Epithelial cell of proximal tubule (primary cell): ENCODE data around the gene RSKR. TPM values are rescaled to one million over a fixed set of nuclear protein-coding genes. Genes with fewer than 3 reads are reported as not detected.
A peak's percentile ranks its signal among the peaks of the same experiment; 100 is the strongest.

Experiments
- DNase-seq: peaks from one replicate; pipeline ENCODE4 v3.0.0-alpha.2; 2011; ENCODE audit warnings: low read depth
- H3K4me3 ChIP-seq: 2 replicates; pipeline ENCODE4 v1.5.1; 2011; ENCODE audit warnings: low read depth, mild to moderate bottlenecking, low read length
- CTCF ChIP-seq: conservative IDR thresholded peaks from 2 replicates; pipeline ENCODE4 v1.5.1; 2012; ENCODE audit warnings: low read depth, mild to moderate bottlenecking, low read length
- total RNA-seq: library from RNA; depleted of rRNA; stranded (reverse); fragments of >200 nt; gene quantifications from 2 replicates; pipeline ENCODE4 v1.2.3, GENCODE V29; 2015

The RSKR gene
- total RNA-seq, 1 donor from 2014 or later: 3.0 TPM

GRCh38 chr17:28655160-28655559 lies 41.2 kb upstream of the RSKR start:
- no peak for TF ChIP-seq CTCF

GRCh38 chr17:28648698-28649097 lies 34.7 kb upstream of the RSKR start:
- no peak for TF ChIP-seq CTCF
- H3K4me3 ChIP-seq: no peak overlapping the region
- no peak for DNase-seq

More at GRCh38 chr17:28655160-28655559, 41.2 kb upstream of the RSKR start:
- DNase-seq: no peak
- no peak overlapping the region for H3K4me3 ChIP-seq

GRCh38 chr17:28646039-28646754 lies 32.2 kb upstream of the RSKR start:
- no peak for TF ChIP-seq CTCF
- DNase-seq: no peak
- H3K4me3 ChIP-seq: no peak overlapping the region

- H3K4me3 ChIP-seq: peak overlapping the region; percentile 84
- no peak for DNase-seq
Measured at GRCh38 chr17:28645576-28645939, 31.6 kb upstream of the RSKR start.

GRCh38 chr17:28644787-28645575 lies 31.0 kb upstream of the RSKR start, which contains the start of gene BLTP2:
TSS of gene BLTP2 (minus strand) at chr17:28645158. CDS start at chr17:28645056, 102 bp downstream.
- TF ChIP-seq CTCF: no peak
- no peak for DNase-seq
- H3K4me3 ChIP-seq: peak within 1 kb of the TSS; percentile 84

More at GRCh38 chr17:28645576-28645939, 31.6 kb upstream of the RSKR start:
- TF ChIP-seq CTCF: no peak

GRCh38 chr17:28643983-28644786 lies 30.2 kb upstream of the RSKR start:
- H3K4me3 ChIP-seq: peak overlapping the region; percentile 84
- peak; percentile 65 for TF ChIP-seq CTCF
- DNase-seq: no peak
